ENCODE results near the gene MYT1.
A peak's percentile ranks its signal among the peaks of the same experiment; 100 is the strongest.

The MYT1 gene

GRCh38 chr20:64253443-64253842 is 89.2 kb downstream of the MYT1 start:
- no peak for DNase-seq

- no peak for DNase-seq
These were observed 89.9 kb downstream of the MYT1 start for GRCh38 chr20:64254156-64254555.

GRCh38 chr20:64254571-64255360 is 90.5 kb downstream of the MYT1 start:
- DNase-seq: no peak

- DNase-seq: peak; percentile 63
These were observed 91.4 kb downstream of the MYT1 start, which contains the start of gene PCMTD2 for GRCh38 chr20:64255361-64256281. TSS of gene PCMTD2 (plus strand) at chr20:64255748. CDS start at chr20:64259966, 4,218 bp downstream.

- DNase-seq: no peak
These were observed 92.2 kb downstream of the MYT1 start for GRCh38 chr20:64256282-64256935.

- DNase-seq: no peak
These were observed 93.0 kb downstream of the MYT1 start for GRCh38 chr20:64257107-64257757.

GRCh38 chr20:64258071-64258823 is 94.0 kb downstream of the MYT1 start:
- DNase-seq: no peak

- DNase-seq: no peak
These were observed 96.0 kb downstream of the MYT1 start for GRCh38 chr20:64260239-64260638.

GRCh38 chr20:64261138-64261537 is 96.9 kb downstream of the MYT1 start:
- no peak for DNase-seq

GRCh38 chr20:64264091-64264490 is 99.8 kb downstream of the MYT1 start:
- DNase-seq: no peak

- DNase-seq: no peak
These were observed 100.9 kb downstream of the MYT1 start for GRCh38 chr20:64265201-64265600.

GRCh38 chr20:64266988-64267387 is 102.7 kb downstream of the MYT1 start:
- no peak for DNase-seq

- DNase-seq: no peak
These were observed 103.9 kb downstream of the MYT1 start for GRCh38 chr20:64268174-64268573.

- DNase-seq: no peak
These were observed 105.6 kb downstream of the MYT1 start for GRCh38 chr20:64269604-64270411.

- DNase-seq: no peak
These were observed 107.4 kb downstream of the MYT1 start for GRCh38 chr20:64271636-64272035.

- no peak for DNase-seq
These were observed 108.9 kb downstream of the MYT1 start for GRCh38 chr20:64273109-64273508.

- DNase-seq: no peak
These were observed 112.6 kb downstream of the MYT1 start for GRCh38 chr20:64276817-64277216.

- no peak for DNase-seq
These were observed 113.5 kb downstream of the MYT1 start for GRCh38 chr20:64277571-64278316.

GRCh38 chr20:64278317-64278681 is 114.0 kb downstream of the MYT1 start:
- no peak for DNase-seq

GRCh38 chr20:64279826-64280459 is 115.7 kb downstream of the MYT1 start:
- DNase-seq: no peak

All from NCI-H2107 (cell line).